HepG2 (cell line): ENCODE results near the gene DUS2. TPM values are rescaled to one million over a fixed set of nuclear protein-coding genes. Genes with fewer than 3 reads are reported as not detected.

Experiments used
- IKZF1 ChIP-seq: fragments of 450-650 bp; IDR thresholded peaks from 2 replicates; pipeline ENCODE4 v1.7.1; 2016
- KLF16 ChIP-seq, 2 experiments: sonication (generic) in 1 of 2; formaldehyde crosslinking in 1 of 2; IDR thresholded peaks; 2 replicates each; pipeline versions ENCODE4 v1.6.1 to v1.8.0; 2016 to 2023; ENCODE audit warnings: missing genetic modification reagents in 2 of 2, missing compliant biosample characterization in 1 of 2
- MEIS2 ChIP-seq: sonication (generic); formaldehyde crosslinking; IDR thresholded peaks from 2 replicates; pipeline ENCODE4 v1.9.0; 2021; ENCODE audit warnings: mild to moderate bottlenecking, missing genetic modification reagents
- NCOA1 ChIP-seq: sonication (generic); formaldehyde crosslinking; IDR thresholded peaks from 2 replicates; pipeline ENCODE4 v1.9.0; 2021; ENCODE audit warnings: missing genetic modification reagents
- NFATC3 ChIP-seq: sonication (generic); formaldehyde crosslinking; IDR thresholded peaks from 2 replicates; pipeline ENCODE4 v1.5.1; 2020; ENCODE audit warnings: mild to moderate bottlenecking, missing genetic modification reagents
- POGZ ChIP-seq: sonication (generic); formaldehyde crosslinking; IDR thresholded peaks from 2 replicates; pipeline ENCODE4 v1.4.0; 2020; ENCODE audit warnings: mild to moderate bottlenecking, missing genetic modification reagents
- RFXANK ChIP-seq: IDR thresholded peaks from 2 replicates; pipeline ENCODE4 v1.6.1; 2016
- RXRA ChIP-seq: sonication (generic); formaldehyde crosslinking; IDR thresholded peaks from 2 replicates; pipeline ENCODE4 v1.5.1; 2020; ENCODE audit warnings: missing genetic modification reagents
- SALL2 ChIP-seq: sonication (generic); formaldehyde crosslinking; IDR thresholded peaks from 2 replicates; pipeline ENCODE4 v1.8.1; 2023; ENCODE audit warnings: mild to moderate bottlenecking, missing genetic modification reagents, inconsistent platforms
- SMARCE1 ChIP-seq: fragments of 450-650 bp; IDR thresholded peaks from 2 replicates; pipeline ENCODE4 v1.6.1; 2017; ENCODE audit warnings: borderline replicate concordance
- SOX13 ChIP-seq, 3 experiments: fragments of 450-650 bp in 1 of 3; sonication (generic) in 1 of 3; formaldehyde crosslinking in 1 of 3; IDR thresholded peaks in 2 of 3; conservative IDR thresholded peaks in 1 of 3; 2 replicates each; pipeline versions ENCODE4 v1.5.0 to v1.6.1; 2016 to 2020; ENCODE audit warnings: antibody characterized with exemption in 1 of 3, mild to moderate bottlenecking in 1 of 3, missing compliant biosample characterization in 1 of 3, missing genetic modification reagents in 1 of 3, moderate library complexity in 1 of 3
- SP4 ChIP-seq: sonication (generic); formaldehyde crosslinking; IDR thresholded peaks from 2 replicates; pipeline ENCODE4 v1.8.1; 2023; ENCODE audit warnings: mild to moderate bottlenecking, missing genetic modification reagents
- ZC3H13 ChIP-seq: sonication (generic); formaldehyde crosslinking; IDR thresholded peaks from 2 replicates; pipeline ENCODE4 v1.8.1; 2023; ENCODE audit warnings: mild to moderate bottlenecking, missing genetic modification reagents, moderate library complexity
- ZFP1 ChIP-seq: IDR thresholded peaks from 2 replicates; pipeline ENCODE4 v1.6.1; 2016
- ZMAT3 ChIP-seq: sonication (generic); formaldehyde crosslinking; conservative IDR thresholded peaks from 2 replicates; pipeline ENCODE4 v1.7.0; 2021; ENCODE audit warnings: missing genetic modification reagents
- ZNF124 ChIP-seq: sonication (generic); formaldehyde crosslinking; IDR thresholded peaks from 2 replicates; pipeline ENCODE4 v1.4.0; 2020; ENCODE audit warnings: missing genetic modification reagents
- ZNF143 ChIP-seq: sonication (generic); formaldehyde crosslinking; IDR thresholded peaks from 2 replicates; pipeline ENCODE4 v1.4.0; 2020; ENCODE audit warnings: missing genetic modification reagents
- ZNF652 ChIP-seq: IDR thresholded peaks from 2 replicates; pipeline ENCODE4 v1.6.1; 2016; ENCODE audit warnings: low read depth, borderline replicate concordance
- polyA plus RNA-seq, 8 experiments: library from polyadenylated mRNA; depleted of rRNA in 3 of 8; stranded (reverse) in 7 of 8; unstranded in 1 of 8; fragments of >200 nt; fragmentation: Illumina TruSeq in 4 of 8; extraction: Trizol in 4 of 8; gene quantifications; 2 replicates each; pipeline versions ENCODE4 v1.2.1 to v1.2.3, GENCODE V29; 2011 to 2016; ENCODE audit warnings: low read depth in 4 of 8, missing spikeins in 1 of 8, mixed read lengths in 1 of 8; ENCODE audit not compliant: insufficient read depth in 1 of 8
- total RNA-seq, 5 experiments: library from RNA; depleted of rRNA; stranded (reverse); fragments of >200 nt; fragmentation: Illumina TruSeq; extraction: Trizol; gene quantifications; 2 replicates each; pipeline ENCODE4 v1.2.3, GENCODE V29; 2016; ENCODE audit warnings: low read depth in 1 of 5
- TF ChIP-seq, protein P1 (sequence below): sonication (generic); formaldehyde crosslinking; IDR thresholded peaks from 2 replicates; pipeline ENCODE4 v1.5.1; 2020; ENCODE audit warnings: mild to moderate bottlenecking, moderate library complexity, missing genetic modification reagents
- TF ChIP-seq, protein P2 (sequence below): sonication (generic); formaldehyde crosslinking; IDR thresholded peaks from 2 replicates; pipeline ENCODE4 v1.4.0; 2020; ENCODE audit warnings: missing genetic modification reagents
- TF ChIP-seq, protein P3 (sequence below): sonication (generic); formaldehyde crosslinking; IDR thresholded peaks from 2 replicates; pipeline ENCODE4 v1.4.0; 2020; ENCODE audit warnings: missing genetic modification reagents
- TF ChIP-seq, protein P4 (sequence below): IDR thresholded peaks from 2 replicates; pipeline ENCODE4 v1.6.1; 2016
- TF ChIP-seq, protein P5 (sequence below): sonication (generic); formaldehyde crosslinking; IDR thresholded peaks from 2 replicates; pipeline ENCODE4 v1.4.0; 2020; ENCODE audit warnings: low read depth, mild to moderate bottlenecking, missing genetic modification reagents

DUS2 gene
- total and polyA plus RNA-seq, 2 of the 13 experiments (the other 11 are each of a cell fraction or from before 2014, with no cell fraction given): 17.8 to 25.1 TPM

DNA sequence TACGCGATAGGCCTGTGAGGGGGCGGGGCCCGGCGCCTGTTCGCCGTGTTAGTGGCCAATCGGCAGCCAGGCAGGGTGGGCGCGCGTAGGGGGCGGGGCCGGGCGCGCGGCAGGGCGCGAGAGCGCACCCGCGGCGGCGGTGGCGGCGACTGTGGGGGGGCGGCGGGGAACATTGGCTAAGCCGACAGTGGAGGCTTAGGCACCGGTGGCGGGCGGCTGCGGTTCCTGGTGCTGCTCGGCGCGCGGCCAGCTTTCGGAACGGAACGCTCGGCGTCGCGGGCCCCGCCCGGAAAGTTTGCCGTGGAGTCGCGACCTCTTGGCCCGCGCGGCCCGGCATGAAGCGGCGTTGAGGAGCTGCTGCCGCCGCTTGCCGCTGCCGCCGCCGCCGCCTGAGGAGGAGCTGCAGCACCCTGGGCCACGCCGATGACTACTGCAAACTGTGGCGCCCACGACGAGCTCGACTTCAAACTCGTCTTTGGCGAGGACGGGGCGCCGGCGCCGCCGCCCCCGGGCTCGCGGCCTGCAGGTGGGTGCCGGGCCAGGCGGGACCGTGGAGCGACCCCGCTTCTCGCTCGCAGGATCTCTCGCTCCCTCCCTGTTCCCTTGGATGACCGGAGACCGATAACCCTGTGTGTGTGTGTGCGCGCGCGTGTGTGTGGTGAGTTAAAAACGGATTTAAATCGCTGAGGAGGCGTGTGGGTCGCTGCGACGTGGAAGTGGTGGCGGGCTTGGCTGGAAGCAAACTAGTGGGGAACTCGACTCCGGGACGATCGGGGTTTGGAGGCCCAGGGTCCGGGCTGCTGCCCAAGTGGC is 62.4 kb downstream of the DUS2 start, which contains the start of gene NFATC3 (continued):
- TF ChIP-seq ZNF124 (CRISPR knock-in tag) (no peak; the same call in 1 of the 2 replicates), NFATC3 (CRISPR knock-in tag) (no peak), IKZF1 (no peak), SP4 (CRISPR knock-in tag) (peak; percentile 34; the same call in 1 of the 2 replicates), NCOA1 (CRISPR knock-in tag) (no peak; the same call in 1 of the 2 replicates), ZFP1 (CRISPR knock-in tag) (no peak), ZMAT3 (peak; percentile 64; the same call in 1 of the 2 replicates), ZNF143 (CRISPR knock-in tag) (no peak), KLF16 (CRISPR knock-in tag; IDR thresholded peaks at IDR 0.05) (0 out of 4 replicates have a peak, but pooled peaks of 1 of the 2 experiments have one; percentile 44), RXRA (CRISPR knock-in tag) (peak; percentile 18; the same call in 1 of the 2 replicates), MEIS2 (CRISPR knock-in tag) (0 out of 2 replicates have a peak, but pooled peaks have one; percentile 53), ZNF652 (CRISPR knock-in tag) (no peak), POGZ (no peak; the same call in 1 of the 2 replicates), SMARCE1 (no peak), SALL2 (no peak; the same call in 1 of the 2 replicates), SOX13 (IDR thresholded peaks at IDR 0.05) (no peak), SOX13 (CRISPR knock-in tag; conservative IDR thresholded peaks at IDR 0.05 in 1 of 2, IDR thresholded peaks at IDR 0.05 in 1 of 2) (no peak; a peak in 1 of 4 replicates), ZC3H13 (CRISPR knock-in tag) (peak; percentile 44; the same call in 1 of the 2 replicates), RFXANK (CRISPR knock-in tag) (no peak)
- TF ChIP-seq, protein P1, sequence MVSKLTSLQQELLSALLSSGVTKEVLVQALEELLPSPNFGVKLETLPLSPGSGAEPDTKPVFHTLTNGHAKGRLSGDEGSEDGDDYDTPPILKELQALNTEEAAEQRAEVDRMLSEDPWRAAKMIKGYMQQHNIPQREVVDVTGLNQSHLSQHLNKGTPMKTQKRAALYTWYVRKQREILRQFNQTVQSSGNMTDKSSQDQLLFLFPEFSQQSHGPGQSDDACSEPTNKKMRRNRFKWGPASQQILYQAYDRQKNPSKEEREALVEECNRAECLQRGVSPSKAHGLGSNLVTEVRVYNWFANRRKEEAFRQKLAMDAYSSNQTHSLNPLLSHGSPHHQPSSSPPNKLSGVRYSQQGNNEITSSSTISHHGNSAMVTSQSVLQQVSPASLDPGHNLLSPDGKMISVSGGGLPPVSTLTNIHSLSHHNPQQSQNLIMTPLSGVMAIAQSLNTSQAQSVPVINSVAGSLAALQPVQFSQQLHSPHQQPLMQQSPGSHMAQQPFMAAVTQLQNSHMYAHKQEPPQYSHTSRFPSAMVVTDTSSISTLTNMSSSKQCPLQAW (CRISPR knock-in tag): no peak
- TF ChIP-seq, protein P2, sequence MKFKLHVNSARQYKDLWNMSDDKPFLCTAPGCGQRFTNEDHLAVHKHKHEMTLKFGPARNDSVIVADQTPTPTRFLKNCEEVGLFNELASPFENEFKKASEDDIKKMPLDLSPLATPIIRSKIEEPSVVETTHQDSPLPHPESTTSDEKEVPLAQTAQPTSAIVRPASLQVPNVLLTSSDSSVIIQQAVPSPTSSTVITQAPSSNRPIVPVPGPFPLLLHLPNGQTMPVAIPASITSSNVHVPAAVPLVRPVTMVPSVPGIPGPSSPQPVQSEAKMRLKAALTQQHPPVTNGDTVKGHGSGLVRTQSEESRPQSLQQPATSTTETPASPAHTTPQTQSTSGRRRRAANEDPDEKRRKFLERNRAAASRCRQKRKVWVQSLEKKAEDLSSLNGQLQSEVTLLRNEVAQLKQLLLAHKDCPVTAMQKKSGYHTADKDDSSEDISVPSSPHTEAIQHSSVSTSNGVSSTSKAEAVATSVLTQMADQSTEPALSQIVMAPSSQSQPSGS (CRISPR knock-in tag): peak; percentile 9; the same call in 1 of the 2 replicates
- TF ChIP-seq, protein P3, sequence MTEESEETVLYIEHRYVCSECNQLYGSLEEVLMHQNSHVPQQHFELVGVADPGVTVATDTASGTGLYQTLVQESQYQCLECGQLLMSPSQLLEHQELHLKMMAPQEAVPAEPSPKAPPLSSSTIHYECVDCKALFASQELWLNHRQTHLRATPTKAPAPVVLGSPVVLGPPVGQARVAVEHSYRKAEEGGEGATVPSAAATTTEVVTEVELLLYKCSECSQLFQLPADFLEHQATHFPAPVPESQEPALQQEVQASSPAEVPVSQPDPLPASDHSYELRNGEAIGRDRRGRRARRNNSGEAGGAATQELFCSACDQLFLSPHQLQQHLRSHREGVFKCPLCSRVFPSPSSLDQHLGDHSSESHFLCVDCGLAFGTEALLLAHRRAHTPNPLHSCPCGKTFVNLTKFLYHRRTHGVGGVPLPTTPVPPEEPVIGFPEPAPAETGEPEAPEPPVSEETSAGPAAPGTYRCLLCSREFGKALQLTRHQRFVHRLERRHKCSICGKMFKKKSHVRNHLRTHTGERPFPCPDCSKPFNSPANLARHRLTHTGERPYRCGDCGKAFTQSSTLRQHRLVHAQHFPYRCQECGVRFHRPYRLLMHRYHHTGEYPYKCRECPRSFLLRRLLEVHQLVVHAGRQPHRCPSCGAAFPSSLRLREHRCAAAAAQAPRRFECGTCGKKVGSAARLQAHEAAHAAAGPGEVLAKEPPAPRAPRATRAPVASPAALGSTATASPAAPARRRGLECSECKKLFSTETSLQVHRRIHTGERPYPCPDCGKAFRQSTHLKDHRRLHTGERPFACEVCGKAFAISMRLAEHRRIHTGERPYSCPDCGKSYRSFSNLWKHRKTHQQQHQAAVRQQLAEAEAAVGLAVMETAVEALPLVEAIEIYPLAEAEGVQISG (CRISPR knock-in tag): peak; percentile 62
- TF ChIP-seq, protein P4, sequence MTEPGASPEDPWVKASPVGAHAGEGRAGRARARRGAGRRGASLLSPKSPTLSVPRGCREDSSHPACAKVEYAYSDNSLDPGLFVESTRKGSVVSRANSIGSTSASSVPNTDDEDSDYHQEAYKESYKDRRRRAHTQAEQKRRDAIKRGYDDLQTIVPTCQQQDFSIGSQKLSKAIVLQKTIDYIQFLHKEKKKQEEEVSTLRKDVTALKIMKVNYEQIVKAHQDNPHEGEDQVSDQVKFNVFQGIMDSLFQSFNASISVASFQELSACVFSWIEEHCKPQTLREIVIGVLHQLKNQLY (CRISPR knock-in tag): no peak
- TF ChIP-seq, protein P5, sequence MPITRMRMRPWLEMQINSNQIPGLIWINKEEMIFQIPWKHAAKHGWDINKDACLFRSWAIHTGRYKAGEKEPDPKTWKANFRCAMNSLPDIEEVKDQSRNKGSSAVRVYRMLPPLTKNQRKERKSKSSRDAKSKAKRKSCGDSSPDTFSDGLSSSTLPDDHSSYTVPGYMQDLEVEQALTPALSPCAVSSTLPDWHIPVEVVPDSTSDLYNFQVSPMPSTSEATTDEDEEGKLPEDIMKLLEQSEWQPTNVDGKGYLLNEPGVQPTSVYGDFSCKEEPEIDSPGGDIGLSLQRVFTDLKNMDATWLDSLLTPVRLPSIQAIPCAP (CRISPR knock-in tag): no peak
